Activated T-cell treated with anti-CD3 and anti-CD28 coated beads, Interleukin-2, amount 50 U/mL, for 4 hours (primary cell): ENCODE data around the gene PPP2R5D. TPM values are rescaled to one million over a fixed set of nuclear protein-coding genes. Genes with fewer than 3 reads are reported as not detected.

Experiments
- ATAC-seq, 2 donors: fragments of 200-7000 bp; cut with Tn5 transposase; one replicate each; pipeline ENCODE4 v1.10.0; 2021
- DNase-seq: peaks from one replicate; pipeline ENCODE4 v3.0.0-alpha.2; 2020
- H3K27me3 Mint-ChIP-seq: one replicate; pipeline ENCODE4 v1.8.0; 2021; ENCODE audit warnings: low read depth, mixed read lengths
- H3K36me3 Mint-ChIP-seq: one replicate; pipeline ENCODE4 v1.8.0; 2022; ENCODE audit warnings: mixed read lengths; ENCODE audit not compliant: insufficient read depth
- H3K4me1 Mint-ChIP-seq: one replicate; pipeline ENCODE4 v1.8.0; 2021; ENCODE audit warnings: low read depth, mixed read lengths
- H3K4me3 Mint-ChIP-seq: one replicate; pipeline ENCODE4 v1.8.0; 2021; ENCODE audit warnings: mild to moderate bottlenecking, moderate library complexity, mixed read lengths
- H3K9me3 Mint-ChIP-seq: one replicate; pipeline ENCODE4 v1.8.0; 2021; ENCODE audit warnings: mixed read lengths
- total RNA-seq, 3 donors: library from RNA; stranded (reverse); gene quantifications; one replicate each; pipeline ENCODE4 v1.2.1, GENCODE V29; 2021

The PPP2R5D gene
- total RNA-seq, 3 donors from 2014 or later, result 32.8 to 37.0 (median 32.9) TPM

GRCh38 chr6:43059168-43060033 lies 75.0 kb downstream of the PPP2R5D start, which contains the start of the genes KLC4 and MRPL2:
TSS of gene KLC4 (plus strand) at chr6:43059631. CDS start at chr6:43061336, 1,705 bp downstream.
TSS of gene MRPL2 (minus strand) at chr6:43059434. CDS start at chr6:43059381, 53 bp downstream.
- peak; percentile 98 for ATAC-seq
- Mint-ChIP-seq H3K27me3 (no peaks in the 10 kb centered on the region), H3K9me3 (no peaks in the 10 kb centered on the region), H3K4me3 (peak within 1 kb of the TSS; percentile 87), H3K36me3 (peaks cover 25% of the 10 kb centered on the region), H3K4me1 (peaks cover 32% of the 10 kb centered on the region)
- DNase-seq, result peak; percentile 96

GRCh38 chr6:43060034-43060754 lies 75.8 kb downstream of the PPP2R5D start:
- H3K36me3 Mint-ChIP-seq, result peaks cover 29% of the 10 kb centered on the region
- DNase-seq (no peak), ATAC-seq (no peak)
- H3K4me3 Mint-ChIP-seq, result peak overlapping the region; percentile 87
- no peaks in the 10 kb centered on the region for H3K27me3 Mint-ChIP-seq
- H3K4me1 Mint-ChIP-seq, result peaks cover 32% of the 10 kb centered on the region
- H3K9me3 Mint-ChIP-seq, result no peaks in the 10 kb centered on the region

DNA sequence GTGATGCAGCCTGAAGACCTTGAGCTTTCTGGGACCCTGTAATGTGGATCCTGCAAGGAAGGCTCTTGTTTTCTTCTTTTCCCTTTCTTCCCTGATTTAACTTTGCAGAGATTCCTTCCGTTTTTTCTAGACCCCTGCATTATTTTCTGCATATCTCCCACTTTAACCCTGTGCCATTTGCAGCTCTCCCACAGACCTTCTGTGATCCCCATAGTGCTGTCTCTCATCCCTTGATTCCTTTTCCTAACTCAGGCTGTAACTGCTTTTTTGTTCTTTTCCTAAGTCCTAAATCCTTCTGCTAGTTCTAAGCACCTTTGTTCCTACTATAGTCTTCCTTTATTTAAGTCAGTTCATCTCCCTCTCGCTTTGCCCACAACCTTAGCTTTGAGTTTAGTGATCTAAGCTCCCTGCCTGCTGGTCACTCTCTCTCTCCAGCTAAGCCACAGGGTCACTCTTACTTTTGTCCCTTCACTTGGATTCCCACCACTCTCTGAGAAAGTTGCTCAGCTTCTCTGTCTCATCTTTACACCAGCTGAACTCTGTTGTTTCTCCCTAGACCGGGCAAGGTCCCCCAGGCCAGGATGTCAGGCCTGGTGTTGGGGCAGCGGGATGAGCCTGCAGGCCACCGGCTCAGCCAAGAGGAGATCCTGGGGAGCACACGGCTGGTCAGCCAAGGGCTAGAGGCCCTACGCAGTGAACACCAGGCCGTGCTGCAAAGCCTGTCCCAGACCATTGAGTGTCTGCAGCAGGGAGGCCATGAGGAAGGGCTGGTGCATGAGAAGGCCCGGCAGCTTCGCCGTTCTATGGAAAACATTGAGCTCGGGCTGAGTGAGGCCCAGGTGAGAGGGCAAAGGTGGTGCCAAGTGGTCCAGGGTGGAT lies 76.6 kb downstream of the PPP2R5D start:
- Mint-ChIP-seq H3K36me3 (peaks cover 25% of the 10 kb centered on the region), H3K4me1 (peaks cover 32% of the 10 kb centered on the region), H3K4me3 (peak overlapping the region; percentile 87), H3K9me3 (no peaks in the 10 kb centered on the region), H3K27me3 (no peaks in the 10 kb centered on the region)
- no peak for DNase-seq
- ATAC-seq, result no peak

GRCh38 chr6:43061861-43062260 lies 77.5 kb downstream of the PPP2R5D start:
- Mint-ChIP-seq H3K9me3 (no peaks in the 10 kb centered on the region), H3K27me3 (no peaks in the 10 kb centered on the region), H3K4me1 (peaks cover 32% of the 10 kb centered on the region), H3K36me3 (peaks cover 29% of the 10 kb centered on the region), H3K4me3 (no peak overlapping the region)
- ATAC-seq (no peak), DNase-seq (no peak)

Other genes starting within 250 kb of the PPP2R5D start
- gene TBCC, start 238.5 kb upstream of the PPP2R5D start, total RNA-seq, result 10 to 100 TPM; 19.6 to 21.4 (median 20.1) TPM
- 1 to 10 TPM; 7.6 to 8.5 (median 8.2) TPM for gene BICRAL, start 202.5 kb upstream of the PPP2R5D start, total RNA-seq
- 100 to 1,000 TPM; 262 to 307 (median 280) TPM for gene RPL7L1, start 105.0 kb upstream of the PPP2R5D start, total RNA-seq
- gene PTCRA, start 68.5 kb upstream of the PPP2R5D start, total RNA-seq, result not detected
- 10 to 100 TPM; 41.9 to 46.6 (median 42.4) TPM for gene CNPY3, start 55.1 kb upstream of the PPP2R5D start, total RNA-seq
- under 1 TPM; 0.20 to 0.71 (median 0.69) TPM for gene GNMT, start 23.8 kb upstream of the PPP2R5D start, total RNA-seq
- gene PEX6, start 5.4 kb upstream of the PPP2R5D start, total RNA-seq, result 10 to 100 TPM in 2 of 3 donors, 1 to 10 TPM in 1; 4.2 to 13.2 (median 10.9) TPM
- 10 to 100 TPM; 95.7 to 98.6 (median 96.8) TPM for gene MEA1, start 29.4 kb downstream of the PPP2R5D start, total RNA-seq
- 10 to 100 TPM; 51.9 to 55.8 (median 52.2) TPM for gene KLHDC3, start 29.7 kb downstream of the PPP2R5D start, total RNA-seq
- 100 to 1,000 TPM in 2 of 3 donors, 10 to 100 TPM in 1; 98.1 to 103 (median 100) TPM for gene RRP36, start 37.1 kb downstream of the PPP2R5D start, total RNA-seq
- 10 to 100 TPM; 13.2 to 15.0 (median 13.3) TPM for gene CUL7, start 69.3 kb downstream of the PPP2R5D start, total RNA-seq
- 100 to 1,000 TPM in 2 of 3 donors, 10 to 100 TPM in 1; 93.3 to 120 (median 115) TPM for gene MRPL2, start 74.9 kb downstream of the PPP2R5D start, total RNA-seq
- 1 to 10 TPM; 5.4 to 9.1 (median 7.4) TPM for gene KLC4, start 75.1 kb downstream of the PPP2R5D start, total RNA-seq
- 1 to 10 TPM; 1.3 to 4.3 (median 1.9) TPM for gene PTK7, start 91.7 kb downstream of the PPP2R5D start, total RNA-seq
- 10 to 100 TPM; 72.0 to 80.1 (median 72.8) TPM for gene SRF, start 186.7 kb downstream of the PPP2R5D start, total RNA-seq
- 10 to 100 TPM; 29.5 to 32.3 (median 30.4) TPM for gene CUL9, start 197.6 kb downstream of the PPP2R5D start, total RNA-seq
- gene DNPH1, start 244.9 kb downstream of the PPP2R5D start, total RNA-seq, result 10 to 100 TPM; 27.5 to 52.1 (median 51.0) TPM